Stimulated activated CD8-positive, alpha-beta memory T cell treated with anti-CD3 and anti-CD28 coated beads, Interleukin-4, amount 100 ng/mL, for 1 hour (primary cell): Measurements from ENCODE around the gene MESP2.
"Not testable (repeated sequence)": the region's sequence is repeated elsewhere in the genome, so short reads cannot be mapped to it uniquely, and the experiment has no call there.

Experiments
- DNase-seq, 2 donors: peaks; one replicate each; pipeline ENCODE4 v3.0.0-alpha.2; 2020; ENCODE audit warnings: low read depth in 2 of 2, low spot score in 1 of 2

The MESP2 gene

DNA sequence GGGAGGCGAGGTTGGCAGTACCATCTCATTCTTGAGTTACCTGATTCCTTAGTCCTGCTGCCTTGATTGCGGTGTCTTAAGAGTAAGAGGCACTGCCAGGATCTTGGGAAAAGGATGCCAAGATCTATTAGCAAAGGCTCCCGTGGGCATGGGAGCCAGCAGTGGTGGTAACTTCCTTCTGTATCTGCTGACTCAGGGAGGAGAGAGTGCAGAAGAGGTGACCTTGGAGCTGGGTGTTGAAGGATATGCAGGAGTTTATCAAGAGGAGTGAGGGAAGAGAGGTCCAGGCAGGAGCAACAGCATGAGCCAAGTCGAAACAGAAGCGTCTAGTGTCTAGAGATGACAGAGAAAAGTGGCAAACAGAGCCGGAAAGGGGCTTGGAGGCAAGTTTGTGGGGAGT lies 4.5 kb downstream of the MESP2 start:
- no peak for DNase-seq

DNA sequence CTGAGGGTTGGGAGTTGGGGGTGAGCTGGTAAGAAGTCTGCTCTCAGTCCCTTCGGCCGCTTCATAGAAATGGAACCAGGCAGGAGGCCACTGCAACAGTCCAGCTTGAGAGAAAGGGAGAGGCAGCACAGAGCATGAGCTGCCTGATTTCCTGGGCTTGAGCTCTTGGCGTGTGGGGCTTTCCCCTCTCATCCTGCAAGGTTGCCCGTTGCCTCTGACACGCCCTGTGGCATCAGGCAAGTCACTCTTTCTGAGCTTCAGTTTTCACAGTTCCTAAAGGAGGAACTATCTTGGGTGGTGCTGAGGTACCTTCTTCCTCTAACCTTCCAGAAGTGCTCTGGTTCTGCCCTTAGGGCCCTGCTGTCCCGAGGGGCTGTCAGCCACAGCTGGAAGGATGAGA lies 4.9 kb downstream of the MESP2 start:
- no peak for DNase-seq

DNA sequence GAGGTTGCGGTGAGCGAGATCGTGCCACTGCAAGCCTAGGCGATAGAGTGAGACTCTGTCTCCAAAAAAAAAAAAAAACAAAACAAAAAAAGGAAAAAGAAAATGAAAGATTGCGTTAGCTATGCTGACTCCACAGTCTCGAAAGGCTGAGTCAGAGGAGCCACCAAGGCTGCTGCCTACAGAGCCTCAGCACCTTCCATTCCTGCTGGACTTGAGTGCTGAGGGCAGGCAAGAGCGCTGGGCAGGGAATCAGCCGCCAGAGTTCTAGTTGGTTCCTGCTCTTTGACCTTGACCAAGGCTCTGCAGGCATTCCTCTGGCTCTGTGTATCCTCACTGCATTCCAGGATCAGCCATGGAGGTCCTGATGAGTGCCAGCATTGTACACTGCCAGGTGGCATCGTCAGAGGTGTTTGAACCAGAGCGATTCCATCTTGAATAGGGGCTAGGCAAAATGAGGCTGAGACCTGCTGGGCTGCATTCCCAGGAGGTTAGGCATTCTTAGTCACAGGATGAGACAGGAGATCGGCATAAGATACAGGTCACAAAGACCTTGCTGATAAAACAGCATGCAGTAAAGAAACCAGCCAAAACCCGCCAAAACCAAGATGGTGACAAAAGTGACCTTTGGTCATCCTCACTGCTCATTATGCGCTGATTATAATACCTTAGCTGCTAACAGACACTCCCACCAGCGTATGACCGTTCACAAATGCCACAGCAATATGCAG lies 5.9 kb downstream of the MESP2 start:
- no peak for DNase-seq

DNA sequence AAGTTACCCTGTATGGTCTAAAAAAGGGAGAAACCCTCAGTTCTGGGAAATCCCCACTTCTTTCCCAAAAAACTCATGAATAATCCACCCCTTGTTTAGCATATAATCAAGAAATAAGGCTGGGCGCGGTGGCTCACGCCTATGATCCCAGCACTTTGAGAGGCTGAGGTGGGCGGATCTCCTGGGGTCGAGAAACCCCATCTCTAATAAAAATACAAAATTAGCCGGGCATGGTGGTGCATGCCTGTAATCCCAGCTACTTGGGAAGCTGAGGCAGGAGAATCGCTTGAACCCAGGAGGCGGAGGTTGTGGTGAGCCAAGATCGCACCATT lies 6.5 kb downstream of the MESP2 start:
- DNase-seq: not testable (repeated sequence)

DNA sequence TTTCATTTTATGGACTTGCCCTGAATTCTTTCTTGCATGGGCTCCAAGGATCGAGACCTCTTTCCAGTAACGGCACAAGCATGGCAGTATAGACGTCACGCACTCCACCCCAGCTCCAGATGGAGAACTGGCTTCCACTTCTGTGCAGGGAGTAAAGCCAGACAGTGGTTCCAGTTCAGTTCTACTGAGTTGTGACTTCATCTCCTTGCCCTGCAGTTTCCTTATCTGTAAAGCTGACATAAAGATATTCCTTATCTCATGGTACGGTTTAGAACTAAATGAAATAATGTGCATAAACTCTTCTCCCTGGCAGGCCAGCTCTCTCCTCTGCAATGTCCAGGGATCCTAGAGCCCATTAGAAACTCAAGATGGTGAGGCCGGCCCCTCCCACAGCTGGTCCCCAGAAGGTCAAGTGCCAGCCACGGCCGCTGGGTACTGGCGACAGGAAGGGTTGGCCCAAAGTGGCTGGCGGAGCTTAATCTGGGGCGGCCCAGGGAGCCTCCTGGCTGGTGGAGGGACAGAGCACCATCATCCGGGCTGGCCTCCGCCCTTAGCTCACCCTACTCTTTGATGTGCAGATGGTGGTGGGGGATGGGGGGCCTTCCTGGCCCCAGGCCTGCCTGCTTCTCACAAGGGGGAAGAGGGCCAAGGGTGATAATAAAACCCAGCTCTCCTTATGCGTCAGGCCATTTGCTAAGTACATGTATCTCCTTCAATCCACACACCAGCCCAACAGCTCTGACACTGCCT lies 7.2 kb downstream of the MESP2 start:
- DNase-seq: no peak

DNA sequence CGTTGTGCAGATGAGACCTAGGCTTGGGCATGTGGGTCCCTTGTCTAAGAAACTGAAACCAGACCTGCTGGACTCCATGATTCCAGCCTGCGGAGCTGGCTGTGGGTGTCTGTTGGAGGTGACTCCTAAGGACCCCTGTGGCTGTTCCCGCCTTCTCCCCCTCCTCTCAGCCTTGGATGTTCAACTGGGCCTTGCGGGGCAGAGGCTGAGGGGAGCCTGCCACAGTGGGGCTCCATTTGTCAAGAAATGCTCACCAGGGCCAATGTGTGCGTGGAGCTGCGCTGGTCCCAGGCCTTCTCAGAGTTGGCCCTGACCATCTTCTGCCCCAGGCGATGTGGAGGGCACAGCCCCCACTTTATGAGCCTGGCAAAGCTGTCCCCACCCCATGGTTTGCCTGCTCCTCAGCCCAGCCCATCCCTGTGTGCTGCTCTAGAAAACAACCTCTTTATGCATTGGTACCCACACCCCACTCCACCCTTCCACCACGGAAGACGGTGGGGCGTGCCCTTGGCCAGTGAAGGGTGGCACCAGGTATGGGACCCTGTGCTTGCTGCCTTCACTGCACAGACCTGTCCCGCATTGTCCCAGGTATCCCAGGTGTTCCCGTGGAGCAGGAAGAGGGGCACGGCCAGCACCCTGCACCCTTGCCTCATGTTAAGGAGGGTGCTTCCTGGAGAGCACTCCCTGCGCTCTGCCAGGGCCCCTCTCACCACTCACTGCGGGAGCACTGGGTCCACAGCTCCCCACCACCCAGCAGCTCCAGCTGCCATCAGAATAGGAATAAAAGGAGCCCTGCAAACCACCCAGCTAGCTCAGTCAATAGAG lies 7.9 kb downstream of the MESP2 start:
- DNase-seq: no peak

DNA sequence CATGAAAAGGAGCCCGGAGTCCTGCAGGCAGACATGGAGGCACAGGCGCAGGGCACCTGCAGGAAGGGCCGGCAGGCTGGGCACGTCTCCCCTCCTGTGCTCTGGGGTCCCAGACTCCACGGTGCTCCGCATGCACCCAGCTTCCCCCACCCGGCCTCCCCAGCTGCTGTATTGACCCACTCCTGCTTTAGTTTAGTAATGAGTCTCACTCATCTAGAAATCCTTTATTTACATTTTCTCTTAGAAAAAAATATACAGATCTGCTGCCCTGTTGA lies 8.5 kb downstream of the MESP2 start:
- no peak for DNase-seq

DNA sequence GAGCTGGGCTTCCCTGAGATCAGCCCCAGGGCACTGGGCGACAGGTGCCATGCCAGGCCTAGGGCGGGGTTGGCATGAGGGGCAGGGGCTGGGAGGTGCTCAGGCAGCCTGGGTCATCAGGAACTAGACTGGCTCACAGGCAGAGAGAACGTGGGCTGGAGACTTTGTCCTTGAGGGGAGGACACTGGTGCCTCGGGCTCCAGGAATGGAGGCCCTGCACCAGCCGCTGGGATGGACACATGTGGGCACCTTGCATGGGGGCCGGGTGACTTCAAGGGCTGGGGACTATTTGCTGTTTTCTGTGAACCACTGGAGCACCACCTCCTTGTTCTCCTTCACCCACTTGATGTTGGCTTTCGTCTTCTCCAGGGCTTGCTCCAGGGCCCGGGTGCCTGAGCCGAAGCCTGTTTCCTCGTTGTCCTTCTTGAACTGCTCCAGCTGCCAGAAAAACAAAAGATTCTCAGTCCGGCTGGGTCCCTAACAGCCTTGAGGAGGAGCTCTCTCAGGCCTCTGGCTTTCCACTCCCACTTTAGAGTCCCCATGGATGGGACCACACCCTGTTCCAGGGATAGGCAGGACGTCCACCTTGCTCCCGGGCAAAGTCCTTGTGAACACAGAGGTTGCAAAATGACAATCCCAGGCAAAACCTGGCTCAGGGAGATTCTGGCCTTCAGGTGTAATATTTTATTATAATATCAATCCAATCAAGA lies 9.1 kb downstream of the MESP2 start:
- DNase-seq: no peak

DNA sequence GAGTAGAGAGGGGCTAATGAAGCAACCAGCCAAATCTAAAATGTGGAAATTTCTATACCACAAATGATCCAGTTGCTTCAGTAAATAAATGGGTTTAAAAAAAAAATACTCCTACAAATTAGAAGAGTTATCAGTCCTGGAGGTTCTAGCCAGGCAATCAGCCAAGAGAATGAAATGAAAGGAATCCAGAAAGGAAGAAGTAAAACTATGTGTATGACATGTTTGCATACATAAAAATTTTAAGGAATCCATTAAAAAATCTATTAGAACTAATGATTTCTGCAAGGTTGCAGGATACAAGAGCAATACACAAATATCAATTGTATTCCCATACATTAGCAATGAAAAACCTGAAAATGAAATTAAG lies 9.6 kb downstream of the MESP2 start:
- no peak for DNase-seq

DNA sequence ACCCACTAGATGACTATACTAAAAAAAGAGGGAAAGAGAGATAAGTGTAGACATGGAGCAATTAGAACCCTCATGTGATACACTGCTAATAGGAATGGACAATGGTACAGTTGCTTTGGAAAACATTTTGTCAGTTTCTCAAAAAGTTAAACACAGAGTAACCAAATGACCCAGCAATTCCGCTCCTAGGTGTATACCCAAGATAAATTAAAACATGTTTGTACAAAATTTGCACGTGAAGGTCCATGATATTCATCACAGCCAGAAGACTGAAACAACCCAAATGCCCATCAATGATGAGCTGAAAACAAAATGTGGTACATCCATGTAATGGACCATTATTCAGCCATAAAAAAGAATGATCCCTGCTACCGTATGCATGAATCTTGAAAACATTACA lies 11.8 kb downstream of the MESP2 start:
- DNase-seq: no peak

DNA sequence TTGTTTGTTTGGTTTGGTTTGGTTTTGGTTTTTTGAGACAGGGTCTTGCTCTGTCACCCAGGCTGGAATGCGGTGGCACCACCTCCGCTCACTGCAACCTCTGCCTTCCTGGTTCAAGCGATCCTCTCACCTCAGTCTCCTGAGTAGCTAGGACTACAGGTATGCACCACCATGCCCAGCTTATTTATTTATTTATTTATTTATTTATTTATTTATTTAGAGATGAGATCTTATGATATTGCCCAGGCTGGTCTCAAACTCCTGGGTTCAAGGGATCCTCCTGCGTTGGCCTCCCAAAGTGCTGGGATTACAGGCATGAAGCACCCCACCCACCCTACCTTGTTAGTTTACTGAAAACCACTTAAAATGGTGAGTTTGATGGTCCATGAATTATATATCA lies 12.5 kb downstream of the MESP2 start:
- DNase-seq: not testable (repeated sequence)

DNA sequence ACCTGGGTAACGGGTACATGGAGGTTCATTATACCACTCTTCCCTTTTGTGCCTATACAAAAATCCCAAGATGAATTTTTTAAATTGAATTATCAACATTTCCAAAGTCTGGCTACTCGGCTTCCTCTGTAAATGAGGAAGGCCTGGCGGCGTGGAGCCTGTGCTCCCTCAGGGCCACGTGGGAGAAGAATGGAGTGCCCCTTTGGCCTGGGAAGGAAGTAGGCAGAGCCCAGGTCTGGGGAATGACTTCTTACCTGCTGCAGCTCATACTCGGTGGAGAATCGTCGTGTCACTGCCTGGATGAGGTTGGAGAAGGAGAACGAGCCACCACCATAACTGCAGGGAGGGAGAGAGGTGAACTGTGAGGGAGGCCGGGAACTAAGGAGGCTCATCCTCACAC lies 14.1 kb downstream of the MESP2 start:
- no peak for DNase-seq

DNA sequence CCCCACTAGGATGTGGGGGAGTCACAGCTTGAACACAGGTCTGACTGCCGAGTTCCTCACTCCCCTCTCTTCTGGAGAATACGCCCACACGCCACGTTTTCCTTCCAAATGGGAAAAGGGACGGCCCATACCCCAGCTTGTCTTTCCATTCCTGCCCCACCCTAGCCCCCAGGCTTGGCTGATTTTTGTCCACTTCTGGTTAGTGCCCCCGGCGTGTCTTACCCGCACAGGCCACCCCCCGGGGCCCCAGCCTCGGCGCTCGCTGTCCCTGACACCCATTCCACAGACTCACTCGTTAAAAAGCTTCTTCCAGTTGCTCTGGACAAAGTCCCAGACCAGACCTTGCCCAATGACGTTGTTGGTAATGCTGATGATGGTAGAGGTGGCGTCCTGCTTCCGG lies 14.5 kb downstream of the MESP2 start:
- DNase-seq: no peak

DNA sequence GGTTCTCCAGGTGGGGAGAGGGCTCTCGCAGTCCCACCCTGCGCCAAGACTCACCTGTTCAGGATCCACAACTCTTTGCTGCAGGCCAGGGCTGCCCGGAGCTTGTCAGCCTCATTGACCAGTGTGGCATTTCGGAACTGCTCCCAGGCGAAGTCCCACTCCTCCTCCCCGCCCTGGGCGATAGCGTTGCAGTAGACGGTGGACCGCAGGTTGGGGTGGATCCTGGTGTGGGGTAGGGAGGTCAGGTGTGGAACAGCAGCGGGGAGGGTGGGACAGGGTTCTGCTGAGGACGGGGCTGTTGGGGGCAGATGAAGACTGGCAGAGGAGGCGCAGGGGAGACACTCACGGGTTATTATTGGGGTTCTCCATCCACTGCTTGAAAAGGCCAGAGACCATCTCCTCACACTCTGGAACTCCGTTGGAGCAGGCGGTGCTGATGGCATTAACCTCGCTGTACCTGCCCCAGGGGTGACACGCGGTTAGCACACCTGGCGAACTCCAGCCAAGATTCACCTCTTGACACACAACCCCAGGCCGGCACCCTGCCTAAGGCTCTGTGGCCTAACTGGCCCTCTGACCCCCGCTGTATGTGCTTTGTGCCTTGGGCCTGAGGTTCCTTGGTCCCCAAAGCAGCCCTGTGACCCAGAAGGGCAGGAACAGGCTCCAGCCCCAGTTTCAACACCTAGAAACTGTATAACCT lies 16.1 kb downstream of the MESP2 start:
- DNase-seq: no peak

DNA sequence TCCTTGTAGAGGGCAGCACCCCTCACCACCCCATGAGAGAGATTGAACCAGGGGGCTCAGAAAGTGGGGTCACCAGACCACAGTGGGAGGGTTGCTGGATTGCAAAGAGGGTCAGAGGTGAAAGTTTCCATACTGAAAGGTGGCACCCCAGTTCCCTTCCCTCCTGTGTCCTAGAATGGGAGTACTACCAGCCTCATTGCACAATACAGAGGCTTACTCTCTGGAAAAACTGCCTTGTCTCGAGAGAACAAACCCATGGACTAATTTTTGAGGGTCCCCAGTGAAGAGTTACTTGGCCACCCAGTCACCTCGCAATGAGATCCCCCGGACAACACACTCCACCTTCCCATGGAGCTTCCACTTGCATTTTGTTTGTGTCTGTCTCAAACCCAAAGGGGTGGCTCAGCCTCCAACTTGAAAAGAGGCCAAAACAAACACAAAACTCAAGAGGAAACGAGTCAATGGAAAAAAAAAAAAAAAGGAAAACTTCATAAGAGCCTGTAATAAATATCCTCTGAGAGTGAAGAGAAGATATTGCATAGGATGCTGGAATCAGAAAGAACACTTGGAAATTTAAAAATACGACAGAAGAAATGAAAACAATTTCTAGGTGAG lies 18.6 kb downstream of the MESP2 start:
- DNase-seq: no peak

DNA sequence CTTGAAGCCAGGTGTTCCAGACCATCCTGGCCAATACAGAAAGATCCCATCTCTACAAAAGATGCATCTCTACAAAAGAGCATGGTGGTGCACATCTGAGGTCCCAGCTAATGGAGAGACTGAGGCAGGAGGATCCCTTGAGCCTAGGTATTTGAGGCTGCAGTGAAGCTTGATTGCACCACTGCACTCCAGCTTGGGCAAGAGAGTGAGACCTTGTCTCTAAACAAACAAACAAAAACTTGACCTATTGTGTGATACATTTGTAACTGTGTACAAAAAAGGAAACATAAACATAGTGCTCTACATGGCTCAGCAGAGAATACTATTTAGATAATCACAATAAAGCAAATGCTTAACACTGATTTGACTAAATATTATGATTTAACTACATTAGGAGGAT lies 19.9 kb downstream of the MESP2 start:
- no peak for DNase-seq

DNA sequence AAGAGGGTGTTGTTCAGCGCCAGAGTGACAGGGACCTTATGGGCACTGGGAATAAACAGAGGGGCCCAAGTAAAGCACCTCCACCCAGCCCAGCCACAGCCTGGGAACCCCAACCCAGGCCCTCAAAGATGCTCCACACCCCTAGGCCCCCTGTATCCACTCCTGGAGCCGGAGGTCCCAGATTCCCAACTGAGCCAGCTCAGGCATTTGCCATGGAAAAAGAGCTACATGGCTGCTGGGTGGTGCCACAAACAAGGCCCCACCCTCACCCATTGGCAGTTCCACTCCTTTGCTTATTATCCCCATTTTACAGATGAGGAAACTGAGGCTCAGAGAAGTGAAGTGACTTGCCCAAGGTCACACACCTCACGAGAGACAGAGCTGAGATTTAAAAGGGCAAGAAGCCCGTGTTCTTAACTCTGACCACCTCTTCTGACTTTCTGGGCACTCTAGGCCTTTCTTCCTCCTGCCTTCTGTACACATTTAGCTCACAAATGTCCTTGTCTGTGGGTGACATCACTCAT lies 21.6 kb downstream of the MESP2 start:
- no peak for DNase-seq

DNA sequence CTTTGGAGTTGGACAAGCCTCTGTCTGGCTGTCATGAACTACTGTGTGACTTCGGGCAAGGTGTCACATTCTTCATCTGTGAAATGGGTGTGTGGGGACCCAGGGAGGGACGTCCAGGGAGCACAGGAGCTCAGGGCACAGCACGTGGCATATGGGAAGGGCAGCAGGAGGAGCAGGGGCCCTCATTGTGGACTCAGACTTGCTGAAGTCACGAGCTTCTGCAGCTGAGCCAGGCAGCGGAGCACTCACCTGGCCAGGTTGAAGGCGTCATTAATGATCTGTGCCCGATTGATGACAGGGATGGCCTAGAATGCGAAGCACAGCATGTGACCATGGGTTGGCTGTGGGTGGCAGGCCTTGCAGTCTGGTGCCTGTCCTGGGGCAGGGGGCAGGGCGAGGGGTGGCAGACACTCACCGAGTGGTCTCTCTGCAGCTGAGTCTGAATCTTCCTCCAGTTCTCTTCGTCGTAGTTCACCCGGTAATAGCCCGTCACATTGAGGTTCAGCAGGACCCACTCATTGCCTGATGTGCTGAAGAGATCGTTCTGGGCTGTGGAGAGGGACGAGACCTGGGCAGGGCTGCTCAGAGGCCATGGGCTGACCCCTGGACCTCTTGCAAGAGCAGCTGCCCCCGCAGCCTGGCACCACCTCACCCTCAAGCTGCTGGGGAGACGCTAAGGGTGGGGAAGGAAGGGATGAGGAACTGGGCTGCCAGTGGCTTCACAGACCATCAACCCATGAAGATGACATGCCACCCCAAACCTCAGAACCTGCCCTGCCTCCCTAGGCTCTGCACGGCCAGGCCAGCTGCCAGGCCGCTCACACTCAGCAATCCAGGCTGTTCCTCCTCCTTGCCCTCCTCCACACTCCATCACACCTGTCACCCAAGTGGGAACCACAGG lies 23.1 kb downstream of the MESP2 start:
- no peak for DNase-seq

DNA sequence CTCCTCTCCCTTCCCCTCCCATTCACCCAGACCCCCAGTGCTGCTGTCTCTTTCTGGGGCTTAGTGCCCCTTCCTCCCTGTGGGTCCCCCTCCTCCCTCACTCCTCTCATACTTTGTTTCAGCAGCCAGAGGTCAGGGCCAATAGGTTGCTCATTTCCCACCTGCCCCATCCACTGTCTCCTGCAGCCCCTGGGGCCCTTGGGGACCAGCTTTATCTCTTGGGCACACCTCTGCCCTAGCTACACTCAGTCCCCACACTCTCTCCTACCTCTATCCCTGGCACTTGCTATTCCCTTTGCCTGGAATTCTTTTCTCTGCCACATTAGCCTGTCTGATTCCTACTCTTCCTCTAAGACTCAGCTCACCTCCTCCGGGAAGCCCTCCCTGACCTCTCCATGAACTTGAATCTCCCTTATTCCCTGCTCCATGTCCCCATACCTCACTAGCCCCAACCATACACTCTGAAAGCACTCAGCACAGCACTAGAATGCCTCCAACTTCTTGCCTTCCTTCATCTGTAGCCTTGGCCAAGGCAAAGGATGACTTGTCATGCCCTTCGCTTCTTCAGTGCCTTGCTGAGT lies 23.9 kb downstream of the MESP2 start:
- no peak for DNase-seq
